Measurements from ENCODE around the gene KIF3B.

DNA sequence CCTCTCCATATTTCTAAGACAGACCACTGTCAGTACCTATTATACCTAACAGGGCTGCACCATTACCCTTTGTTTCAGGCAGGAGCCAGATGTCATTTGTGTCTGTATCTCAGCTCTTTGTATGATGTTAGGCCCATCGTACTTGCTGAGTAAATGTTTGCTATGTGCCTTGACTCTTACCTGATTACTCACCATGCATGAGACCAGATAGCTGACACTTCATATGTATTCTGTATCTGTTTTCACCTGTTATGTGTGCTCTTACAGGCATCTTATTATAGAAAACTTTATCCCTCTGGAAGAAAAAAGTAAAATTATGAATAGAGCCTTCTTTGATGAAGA lies 49.0 kb downstream of the KIF3B start:
- TF ChIP-seq CTCF (conservative IDR thresholded peaks at IDR 0.05), result no peak
- TF ChIP-seq EZH2 (IDR thresholded peaks at IDR 0.05; ENCODE audit: low read depth), result no peak
